Astrocyte of the cerebellum (primary cell): ENCODE measurements around the gene RANBP1.

Experiments
- DNase-seq: peaks from one replicate; pipeline ENCODE4 v3.0.0-alpha.2; 2011; ENCODE audit warnings: low read depth
- H3K4me3 ChIP-seq: 2 replicates; pipeline ENCODE4 v1.5.1; 2011; ENCODE audit warnings: mild to moderate bottlenecking, low read depth, low read length, moderate library complexity
- CTCF ChIP-seq: IDR thresholded peaks from 2 replicates; pipeline ENCODE4 v1.5.1; 2012; ENCODE audit warnings: low read length, low read depth, moderate library complexity, mild to moderate bottlenecking; ENCODE audit errors: missing control alignments
- in situ Hi-C: cut with HindIII; loops from 2 replicates; pipeline ENCODE4 v1.10.0; 2017; ENCODE audit warnings: low sequenced_read_pairs

Gene RANBP1

GRCh38 chr22:20102203-20102780, 13.6 kb upstream of the RANBP1 start:
- no peak for TF ChIP-seq CTCF
- DNase-seq: no peak
- no peak overlapping the region for H3K4me3 ChIP-seq
- in situ Hi-C loops: no loop called here

- no peak for DNase-seq
- in situ Hi-C loops: no loop called here
- TF ChIP-seq CTCF: no peak
- no peak overlapping the region for H3K4me3 ChIP-seq
Measured at GRCh38 chr22:20105456-20106204, 10.3 kb upstream of the RANBP1 start.

- no peak overlapping the region for H3K4me3 ChIP-seq
- no peak for DNase-seq
- no peak for TF ChIP-seq CTCF
- in situ Hi-C loops: no loop called here
Measured at GRCh38 chr22:20106205-20106848, 9.6 kb upstream of the RANBP1 start.

- H3K4me3 ChIP-seq: no peak overlapping the region
- in situ Hi-C loops: no loop called here
- no peak for DNase-seq
- TF ChIP-seq CTCF: no peak
Measured at GRCh38 chr22:20106849-20107237, 9.1 kb upstream of the RANBP1 start.

- no peak for TF ChIP-seq CTCF
- in situ Hi-C loops: no loop called here
Measured at GRCh38 chr22:20107471-20107901, 8.4 kb upstream of the RANBP1 start.

GRCh38 chr22:20107951-20108756, 7.8 kb upstream of the RANBP1 start:
- in situ Hi-C loops: no loop called here
- H3K4me3 ChIP-seq: no peak overlapping the region
- DNase-seq: no peak
- no peak for TF ChIP-seq CTCF

More at GRCh38 chr22:20107471-20107901, 8.4 kb upstream of the RANBP1 start:
- no peak for DNase-seq
- H3K4me3 ChIP-seq: no peak overlapping the region
